ENCODE measurements around the gene YWHAG.

- TF ChIP-seq, protein P1, sequence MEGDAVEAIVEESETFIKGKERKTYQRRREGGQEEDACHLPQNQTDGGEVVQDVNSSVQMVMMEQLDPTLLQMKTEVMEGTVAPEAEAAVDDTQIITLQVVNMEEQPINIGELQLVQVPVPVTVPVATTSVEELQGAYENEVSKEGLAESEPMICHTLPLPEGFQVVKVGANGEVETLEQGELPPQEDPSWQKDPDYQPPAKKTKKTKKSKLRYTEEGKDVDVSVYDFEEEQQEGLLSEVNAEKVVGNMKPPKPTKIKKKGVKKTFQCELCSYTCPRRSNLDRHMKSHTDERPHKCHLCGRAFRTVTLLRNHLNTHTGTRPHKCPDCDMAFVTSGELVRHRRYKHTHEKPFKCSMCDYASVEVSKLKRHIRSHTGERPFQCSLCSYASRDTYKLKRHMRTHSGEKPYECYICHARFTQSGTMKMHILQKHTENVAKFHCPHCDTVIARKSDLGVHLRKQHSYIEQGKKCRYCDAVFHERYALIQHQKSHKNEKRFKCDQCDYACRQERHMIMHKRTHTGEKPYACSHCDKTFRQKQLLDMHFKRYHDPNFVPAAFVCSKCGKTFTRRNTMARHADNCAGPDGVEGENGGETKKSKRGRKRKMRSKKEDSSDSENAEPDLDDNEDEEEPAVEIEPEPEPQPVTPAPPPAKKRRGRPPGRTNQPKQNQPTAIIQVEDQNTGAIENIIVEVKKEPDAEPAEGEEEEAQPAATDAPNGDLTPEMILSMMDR (IDR thresholded peaks at IDR 0.05), result no peak
- TF ChIP-seq POLR2A (IDR thresholded peaks at IDR 0.05) (no peak), EP300 (IDR thresholded peaks at IDR 0.05) (no peak)
Measured at GRCh38 chr7:76381814-76382213, 23.0 kb upstream of the YWHAG start.
